Body of pancreas (tissue), 4 donors: ENCODE results near the gene NKD1. TPM values are rescaled to one million over a fixed set of nuclear protein-coding genes. Genes with fewer than 3 reads are reported as not detected.

Experiments
- ATAC-seq: fragments of 150-250 bp; one replicate; pipeline ENCODE4 v1.9.1; 2016
- DNase-seq, 4 donors: peaks; one replicate each; pipeline ENCODE4 v3.0.0-alpha.2; 2019
- H3K27ac ChIP-seq, 4 donors: fragments of 200-600 bp; sonication (generic); 1 replicate in 3 of 4; 2 replicates in 1 of 4; pipeline versions ENCODE4 v1.5.1 to v1.6.1; 2016 to 2019; ENCODE audit warnings: mild to moderate bottlenecking in 1 of 4, mixed read lengths in 1 of 4, moderate library complexity in 1 of 4
- H3K27me3 ChIP-seq, 2 donors: fragments of 200-600 bp; sonication (generic); one replicate each; pipeline ENCODE4 v1.6.0; 2016; ENCODE audit warnings: mild to moderate bottlenecking in 1 of 2
- H3K36me3 ChIP-seq, 2 donors: fragments of 200-600 bp; sonication (generic); replicated peaks in 1 of 2; 2 replicates each; pipeline ENCODE4 v1.5.1; 2016; ENCODE audit warnings: low read depth in 2 of 2; ENCODE audit not compliant: insufficient read depth in 1 of 2
- H3K4me1 ChIP-seq: fragments of 200-600 bp; sonication (generic); one replicate; pipeline ENCODE4 v1.6.0; 2016
- H3K4me3 ChIP-seq, 2 donors: fragments of 200-600 bp; sonication (generic); 1 replicate in 1 of 2; 2 replicates in 1 of 2; pipeline ENCODE4 v1.5.1; 2016 to 2019
- H3K9me3 ChIP-seq, 3 donors: fragments of 200-600 bp; sonication (generic); 1 replicate in 2 of 3; 2 replicates in 1 of 3; pipeline ENCODE4 v1.5.1; 2016
- CTCF ChIP-seq, 7 experiments: fragments of 450-650 bp in 4 of 7; fragments of 200-600 bp in 3 of 7; sonication (generic) in 3 of 7; IDR thresholded peaks; one replicate each; pipeline ENCODE4 v1.5.1; 2016 to 2019; ENCODE audit warnings: antibody characterized with exemption in 7 of 7
- POLR2A ChIP-seq, 3 donors: fragments of 450-650 bp; IDR thresholded peaks; one replicate each; pipeline ENCODE4 v1.6.1; 2016; ENCODE audit warnings: antibody characterized with exemption in 3 of 3, mild to moderate bottlenecking in 2 of 3
- WGBS, 2 donors: methylation state at CpG; one replicate each; pipeline ENCODE4 v1.1.5; 2017; 5-methylcytosine and 5-hydroxymethylcytosine counted together
- intact Hi-C: fragments of 100-400 bp; cut with DNase I; formaldehyde crosslinking; loops from one replicate; pipeline ENCODE4 v1.15.1; 2023
- total RNA-seq, 2 donors: library from RNA; depleted of rRNA; stranded (reverse); fragments of >200 nt; gene quantifications; one replicate each; pipeline ENCODE4 v1.1.0, GENCODE V29; 2016

NKD1 gene
- total RNA-seq, 2 donors from 2014 or later, result 2.0 to 4.9 TPM

GRCh38 chr16:50673496-50674275 lies 125.5 kb downstream of the NKD1 start:
- Histone ChIP-seq H3K36me3 (no peaks in the 10 kb centered on the region), H3K4me1 (peaks cover 2% of the 10 kb centered on the region), H3K4me3 (no peak overlapping the region), H3K27me3 (peaks cover 0 to 9% of the 10 kb centered on the region in 2 donors), H3K27ac (no peak overlapping the region), H3K9me3 (peaks cover 0 to 13% (median 0%) of the 10 kb centered on the region in 3 donors)
- DNase-seq (no peak), ATAC-seq (no peak)
- no peak for TF ChIP-seq CTCF (IDR thresholded peaks at IDR 0.05)
- TF ChIP-seq POLR2A (IDR thresholded peaks at IDR 0.05), result no peak
- intact Hi-C loops, result loop anchor here (10.0 kb wide), 1 partner anchor 289 kb away; no protein-coding TSS in a partner anchor
- 49 to 74% methylated on average over 30 to 70 of the region's 70 CpGs for WGBS, 2 donors

GRCh38 chr16:50674831-50675230 lies 126.6 kb downstream of the NKD1 start:
- H3K4me3 ChIP-seq, result no peak overlapping the region
- 84 to 88% methylated on average over 4 of the region's 4 CpGs for WGBS, 2 donors
- H3K9me3 ChIP-seq, result peaks cover 0 to 13% (median 0%) of the 10 kb centered on the region in 3 donors
- intact Hi-C loops, result loop anchor here (10.0 kb wide), 1 partner anchor 290 kb away; no protein-coding TSS in a partner anchor
- no peak overlapping the region for H3K27ac ChIP-seq
- H3K4me1 ChIP-seq, result no peaks in the 10 kb centered on the region
- no peaks in the 10 kb centered on the region for H3K36me3 ChIP-seq
- peaks cover 0 to 9% of the 10 kb centered on the region in 2 donors for H3K27me3 ChIP-seq
- TF ChIP-seq POLR2A (IDR thresholded peaks at IDR 0.05), result no peak
- TF ChIP-seq CTCF (IDR thresholded peaks at IDR 0.05), result no peak
- ATAC-seq (no peak), DNase-seq (no peak)

GRCh38 chr16:50675686-50676610 lies 127.8 kb downstream of the NKD1 start:
- ATAC-seq, result no peak
- Histone ChIP-seq H3K9me3 (peaks cover 0 to 13% (median 0%) of the 10 kb centered on the region in 3 donors), H3K27ac (no peak overlapping the region), H3K27me3 (peaks cover 0 to 9% of the 10 kb centered on the region in 2 donors), H3K4me3 (no peak overlapping the region), H3K4me1 (no peaks in the 10 kb centered on the region), H3K36me3 (no peaks in the 10 kb centered on the region)
- no peak for DNase-seq
- intact Hi-C loops, result loop anchor here (10.0 kb wide), 1 partner anchor 291 kb away; no protein-coding TSS in a partner anchor
- 71 to 75% methylated on average over 17 to 23 of the region's 23 CpGs for WGBS, 2 donors
- no peak for TF ChIP-seq POLR2A (IDR thresholded peaks at IDR 0.05)
- no peak for TF ChIP-seq CTCF (IDR thresholded peaks at IDR 0.05)

- no peak overlapping the region for H3K27ac ChIP-seq
- 67 to 70% methylated on average over 9 of the region's 9 CpGs for WGBS, 2 donors
- no peak overlapping the region for H3K4me3 ChIP-seq
- no peaks in the 10 kb centered on the region for H3K4me1 ChIP-seq
- H3K9me3 ChIP-seq, result peaks cover 0 to 10% (median 0%) of the 10 kb centered on the region in 3 donors
- DNase-seq (no peak), ATAC-seq (no peak)
- TF ChIP-seq CTCF (IDR thresholded peaks at IDR 0.05) (no peak), POLR2A (IDR thresholded peaks at IDR 0.05) (no peak)
- H3K27me3 ChIP-seq, result peaks cover 0 to 9% of the 10 kb centered on the region in 2 donors
- intact Hi-C loops, result loop anchor here (10.0 kb wide), 1 partner anchor 292 kb away; no protein-coding TSS in a partner anchor
- H3K36me3 ChIP-seq, result no peaks in the 10 kb centered on the region
Measured at GRCh38 chr16:50676684-50677225, 128.6 kb downstream of the NKD1 start.
